NCI-H345 treated with DMSO at 0.1 percent for 48 hours (cell line): ENCODE results near the gene RPIA.
"Not testable (repeated sequence)": the region's sequence is repeated elsewhere in the genome, so short reads cannot be mapped to it uniquely, and the experiment has no call there.

Experiments
- DNase-seq: peaks from one replicate; lab custom pipeline; 2025; ENCODE audit not compliant: unreplicated experiment; lab: John Stamatoyannopoulos, UW

Gene RPIA

DNA sequence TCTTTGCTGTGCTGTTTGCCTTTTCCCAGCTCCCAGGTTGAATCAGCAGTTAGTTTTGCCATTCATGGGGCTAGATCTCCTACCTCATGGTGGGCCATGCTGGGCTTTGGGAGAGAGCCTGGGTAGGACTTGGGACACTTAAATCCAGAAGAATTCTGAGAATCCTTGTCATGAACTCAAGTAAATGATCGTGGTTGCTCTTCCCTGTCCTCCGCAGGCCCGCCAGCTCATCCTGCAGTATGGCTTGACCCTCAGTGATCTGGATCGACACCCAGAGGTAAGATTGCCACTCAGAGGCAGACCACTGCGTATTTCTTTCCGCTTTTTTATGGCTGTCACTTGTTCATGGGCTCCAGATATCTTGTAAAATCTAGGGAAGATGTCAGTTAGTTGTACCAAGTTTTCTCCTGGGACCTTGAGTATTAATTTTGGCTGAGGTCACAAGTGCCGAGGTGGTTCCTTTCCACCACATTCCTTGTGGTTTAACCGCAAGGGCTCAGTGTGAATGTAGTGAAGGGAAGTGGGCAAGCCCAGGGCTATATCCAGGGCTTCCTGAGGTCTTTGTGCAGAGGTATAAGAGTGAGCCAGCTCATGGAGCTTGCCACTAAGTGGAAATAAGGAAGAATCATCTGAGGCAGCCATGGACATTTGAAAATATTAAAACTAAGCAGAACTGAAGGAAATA, 37.7 kb downstream of the RPIA start:
- no peak for DNase-seq

DNA sequence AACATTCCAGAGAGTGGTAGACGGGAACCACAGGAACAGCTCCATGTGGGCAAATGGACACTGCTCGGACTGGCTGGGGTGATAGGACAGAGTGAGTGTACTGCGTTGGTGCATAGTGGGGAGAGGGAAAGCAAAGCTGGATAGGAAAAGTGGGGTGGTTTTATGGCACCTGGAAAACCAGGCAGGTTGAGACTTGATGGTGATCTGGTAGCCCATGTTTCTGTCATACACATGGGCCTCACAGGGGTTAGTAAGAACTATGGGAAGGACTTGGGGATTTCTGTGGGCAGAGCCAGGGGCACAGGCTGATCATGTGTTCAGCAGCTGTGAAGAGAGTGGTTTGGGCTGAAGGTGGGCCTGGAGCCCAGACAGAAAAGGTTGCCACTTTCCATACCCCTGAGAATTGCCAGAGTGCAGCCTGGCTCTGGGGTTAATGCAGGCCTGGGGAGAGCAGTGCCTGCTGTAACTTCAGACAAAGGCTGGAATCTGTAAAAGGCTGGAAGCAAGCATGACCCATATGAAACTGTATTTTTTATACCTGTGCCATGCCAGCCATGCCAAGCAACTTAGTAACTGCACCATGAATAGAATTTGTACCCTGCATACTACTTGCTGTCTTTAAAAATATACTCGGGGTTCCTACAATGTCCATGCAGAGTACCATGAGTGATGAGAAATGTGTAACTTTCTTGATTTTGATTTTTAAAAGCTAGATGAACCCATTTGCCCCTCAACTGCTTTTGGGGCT, 41.9 kb downstream of the RPIA start:
- DNase-seq: no peak

DNA sequence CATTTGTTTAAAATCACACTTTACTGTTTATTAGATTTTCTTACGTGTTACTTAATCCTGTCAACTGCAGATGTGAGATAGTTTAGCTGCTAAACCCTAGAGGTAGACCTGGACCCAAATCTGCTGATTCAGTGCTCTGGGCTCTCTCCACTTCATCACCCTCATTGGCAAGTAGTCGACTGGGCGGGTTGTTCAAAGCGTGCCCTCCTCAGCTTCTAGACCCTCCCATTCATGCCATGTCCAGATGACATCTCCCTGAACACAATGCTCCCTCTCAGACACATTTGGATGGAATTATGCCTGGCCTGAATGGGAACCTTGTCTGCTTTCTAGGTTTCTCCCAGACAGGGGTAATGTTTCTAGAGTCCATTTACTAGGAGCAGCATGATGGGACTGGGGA, 43.7 kb downstream of the RPIA start:
- DNase-seq: no peak

DNA sequence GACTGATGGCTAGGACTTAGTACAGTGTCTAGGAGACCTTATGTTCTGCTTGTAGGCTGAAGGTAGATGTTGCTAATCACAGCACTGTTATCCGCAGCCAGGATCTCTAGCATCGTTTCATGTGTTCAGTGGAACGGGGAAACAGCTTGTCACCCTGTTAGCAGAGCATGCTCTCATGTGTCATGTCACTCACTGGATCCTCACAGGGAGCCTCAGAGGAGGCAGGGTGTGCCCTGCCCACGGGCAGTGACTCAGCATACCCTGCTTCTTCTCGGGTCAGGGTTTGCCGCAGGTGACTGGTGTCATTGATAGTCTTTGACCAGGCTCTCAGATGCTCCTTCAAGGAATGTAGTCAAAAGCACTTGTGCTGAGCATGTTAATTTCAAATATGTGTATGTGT, 44.4 kb downstream of the RPIA start:
- no peak for DNase-seq

DNA sequence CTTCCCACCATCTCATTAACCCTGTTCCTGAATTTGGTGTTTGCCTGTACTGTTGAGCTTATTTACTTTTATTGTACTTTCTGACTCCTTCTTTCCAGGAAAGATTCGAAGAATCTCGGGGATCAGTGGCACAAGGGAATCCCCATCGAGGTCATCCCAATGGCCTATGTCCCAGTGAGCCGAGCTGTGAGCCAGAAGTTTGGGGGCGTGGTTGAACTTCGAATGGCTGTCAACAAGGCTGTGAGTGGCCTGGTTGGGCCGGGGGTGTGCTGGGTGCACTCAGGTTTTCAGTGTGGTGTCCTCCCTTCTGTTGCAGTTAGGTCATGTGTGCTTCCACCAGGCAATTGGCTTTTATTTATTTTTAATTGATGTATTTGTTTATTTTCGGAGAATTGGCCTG, 45.0 kb downstream of the RPIA start:
- DNase-seq: no peak

DNA sequence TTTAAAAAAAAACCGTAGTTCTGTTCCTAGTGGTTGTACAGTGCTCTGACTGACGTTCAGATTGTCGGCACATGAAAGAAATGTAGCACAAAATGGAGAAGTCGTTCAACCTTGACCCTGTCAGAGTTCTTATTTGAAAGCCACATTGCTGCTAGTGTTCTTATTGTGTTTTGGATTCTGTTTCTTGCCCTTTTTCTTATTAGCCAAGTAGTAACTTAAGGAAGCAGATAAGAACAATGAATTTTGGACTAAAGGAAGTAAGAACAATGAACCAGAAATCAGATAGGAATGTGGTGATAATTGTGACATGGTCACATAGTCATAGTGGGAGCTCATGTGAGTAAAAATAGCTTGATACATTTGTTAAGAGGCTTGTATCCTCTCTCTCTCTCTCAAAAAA, 45.9 kb downstream of the RPIA start:
- DNase-seq: no peak

DNA sequence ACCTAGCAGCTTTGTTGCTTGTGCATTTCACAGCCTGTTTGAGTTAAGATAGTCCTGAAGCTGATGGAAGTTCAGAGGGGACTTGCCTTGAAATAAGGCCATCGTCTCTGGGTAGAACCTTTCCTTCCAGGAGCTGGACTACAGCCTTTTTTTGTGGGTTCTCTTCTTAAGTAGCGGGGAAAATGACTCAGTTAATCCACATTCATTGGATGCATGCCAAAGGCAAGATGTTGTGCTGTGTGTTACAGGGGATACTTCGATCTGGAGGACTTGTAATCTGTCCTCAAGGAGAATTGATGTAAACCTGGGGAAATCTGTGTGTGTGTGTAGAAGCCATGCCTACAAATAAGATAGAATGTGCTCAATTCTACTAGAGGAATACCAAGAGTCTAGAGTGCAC, 46.8 kb downstream of the RPIA start:
- no peak for DNase-seq

DNA sequence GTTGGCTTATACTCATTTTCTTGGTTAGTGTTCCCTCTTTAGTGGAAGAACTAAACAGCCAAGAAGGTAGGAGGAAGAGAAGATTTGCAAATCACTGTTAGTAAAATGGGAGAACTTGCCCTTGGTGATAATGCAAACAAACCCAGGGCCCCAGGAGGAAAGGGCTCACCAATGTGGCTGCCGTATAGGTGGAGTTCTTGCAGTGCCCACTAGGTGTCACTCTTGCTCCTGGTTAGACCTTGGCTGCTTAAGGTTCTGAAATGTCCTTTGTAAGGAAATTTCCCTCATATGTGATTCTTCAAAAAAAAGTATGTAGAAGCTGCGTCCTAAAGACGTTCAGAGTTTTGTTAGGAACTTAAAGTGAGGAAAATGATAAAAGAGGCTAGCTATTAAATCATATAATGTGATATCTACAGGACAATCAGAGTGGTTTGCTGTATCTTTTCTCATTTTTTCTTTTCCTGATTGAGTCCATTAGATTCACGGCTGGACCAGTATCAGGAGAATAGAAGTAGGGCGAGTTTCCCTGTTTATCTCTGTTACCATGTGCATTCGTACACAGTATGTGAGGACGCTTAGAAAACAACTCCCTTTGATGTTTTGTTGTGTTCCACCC, 48.6 kb downstream of the RPIA start:
- DNase-seq: peak; percentile 25

DNA sequence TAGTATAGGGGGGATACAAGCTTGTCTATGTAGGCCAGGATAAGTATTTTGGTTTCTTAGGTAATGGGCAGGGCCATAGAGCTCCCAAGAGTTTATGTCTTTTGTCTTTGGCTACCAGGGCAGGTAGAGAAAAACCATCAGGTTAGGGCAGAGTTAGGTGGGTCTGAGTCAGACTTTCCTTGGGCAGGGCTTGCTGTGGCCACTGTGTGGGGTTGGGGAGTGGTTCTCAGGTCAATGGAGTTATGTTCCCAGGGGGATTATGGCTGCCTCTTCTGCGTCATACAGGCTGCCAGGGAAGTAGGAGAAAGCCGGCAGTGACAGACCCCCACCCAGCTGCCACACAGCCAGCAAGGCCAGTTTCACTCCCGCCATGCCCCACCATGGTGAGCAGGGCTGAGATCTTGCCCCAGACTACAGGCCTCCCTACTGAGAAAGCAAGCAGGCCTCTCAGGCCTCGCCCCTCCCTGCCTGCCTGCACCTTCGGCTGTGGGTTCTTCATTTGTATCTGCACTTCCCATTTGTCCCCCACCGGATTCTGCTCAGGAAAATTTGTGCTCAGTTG, 55.5 kb downstream of the RPIA start:
- DNase-seq: no peak

DNA sequence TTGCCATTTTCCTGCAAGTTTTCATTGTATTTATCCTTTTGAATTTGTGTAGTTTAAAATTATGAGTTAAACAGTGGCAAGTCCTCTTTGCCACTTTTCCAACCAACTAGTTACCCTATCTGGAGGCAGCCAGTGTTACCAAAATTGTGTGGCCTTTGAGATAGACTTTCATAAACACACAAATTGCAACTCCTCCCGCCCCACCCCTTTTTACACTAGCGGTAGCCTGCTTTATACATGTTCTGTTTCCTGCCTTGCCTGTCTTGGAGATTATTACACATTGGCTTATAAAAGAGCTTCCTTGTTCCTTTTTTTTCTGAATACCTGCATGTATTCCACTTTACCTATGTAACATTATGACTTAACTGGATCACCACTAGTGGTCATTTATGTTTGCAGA, 56.5 kb downstream of the RPIA start:
- DNase-seq: no peak

DNA sequence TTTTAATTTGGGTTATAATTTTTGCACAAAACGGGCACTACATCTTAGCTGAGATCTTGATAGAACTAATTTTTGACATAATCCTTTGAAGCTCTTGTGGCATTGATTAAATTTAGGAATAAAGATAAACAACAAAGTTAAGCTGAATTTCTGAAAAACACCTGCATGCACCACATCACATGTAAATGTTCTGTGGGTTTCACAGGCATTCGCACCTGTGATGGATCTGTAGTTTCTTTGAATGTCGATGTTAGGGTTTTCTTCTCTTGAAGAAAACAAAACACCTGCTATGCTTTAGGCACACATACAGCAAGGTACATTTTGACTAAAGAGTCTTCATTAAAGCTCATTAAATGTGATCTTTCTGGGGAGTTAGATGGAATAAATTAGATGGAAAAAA, 60.3 kb downstream of the RPIA start:
- no peak for DNase-seq

DNA sequence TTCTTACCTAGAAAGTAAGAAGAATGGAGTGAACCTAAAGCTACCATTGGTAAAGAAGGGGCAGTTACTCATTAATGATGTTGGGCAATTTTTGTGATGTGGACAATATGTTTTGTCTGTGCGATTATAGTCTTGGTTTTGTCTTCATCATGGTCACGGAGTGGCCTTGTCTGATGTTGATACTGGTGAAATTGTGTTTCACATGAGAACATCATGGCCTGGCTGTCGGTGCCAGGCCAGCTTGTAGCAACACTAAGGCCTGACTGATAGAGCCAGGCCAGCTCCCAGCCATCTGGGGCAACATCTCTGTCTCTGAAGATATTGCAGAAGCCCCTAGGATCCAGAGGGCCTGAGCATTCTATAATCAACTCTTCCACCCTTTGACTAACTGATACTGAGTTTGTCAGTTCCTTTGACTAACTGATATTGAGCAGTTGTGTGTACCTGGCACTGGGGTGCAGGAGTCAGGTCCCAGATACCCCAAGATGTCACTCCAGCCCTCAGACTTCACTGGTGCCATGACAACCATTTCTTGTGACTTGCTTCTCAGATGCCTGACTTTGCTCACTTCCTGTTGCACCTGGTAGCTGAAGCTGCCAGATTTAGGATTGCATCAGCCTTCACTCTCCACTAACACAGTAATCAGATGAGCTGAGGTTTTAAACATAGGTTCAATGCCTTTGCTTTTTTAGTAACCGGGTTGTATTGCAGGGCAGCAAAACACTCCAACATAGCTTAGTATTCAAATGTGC, 62.5 kb downstream of the RPIA start:
- no peak for DNase-seq

DNA sequence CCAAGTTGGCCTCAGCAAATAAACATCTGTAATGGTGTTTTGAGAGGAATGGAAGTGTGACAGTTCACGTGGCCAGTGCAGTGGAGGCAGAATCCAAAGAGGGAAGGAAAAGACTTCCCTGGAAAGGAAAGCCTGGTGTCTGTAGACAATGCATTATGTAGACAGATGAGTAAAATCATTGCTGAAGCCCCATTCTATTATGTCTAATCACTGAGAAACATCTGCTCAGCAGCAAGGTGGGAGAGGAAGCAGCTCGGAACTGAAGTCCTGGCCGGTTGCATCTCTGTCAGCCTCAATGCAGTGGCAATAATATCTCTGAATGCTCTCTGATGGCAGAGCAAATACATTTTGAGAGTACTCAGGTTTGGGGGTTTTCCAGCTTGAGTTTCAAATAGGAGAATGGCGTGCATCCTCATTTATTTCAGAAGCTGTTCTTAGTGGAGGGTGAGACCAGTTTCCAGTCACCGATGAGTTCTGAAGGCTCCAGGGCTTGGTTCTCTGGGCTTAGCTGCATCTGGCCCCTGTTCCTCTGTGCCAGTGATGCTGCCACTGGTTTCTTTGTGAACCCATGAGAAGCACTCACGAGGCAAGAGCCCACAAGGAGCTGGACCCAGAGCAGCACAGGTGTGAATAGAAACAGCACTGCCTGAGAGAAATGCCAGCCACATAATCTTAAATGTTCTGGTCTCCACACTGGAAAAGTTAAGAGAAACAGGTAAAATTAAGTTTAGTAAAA, 63.3 kb downstream of the RPIA start:
- peak; percentile 56 for DNase-seq

DNA sequence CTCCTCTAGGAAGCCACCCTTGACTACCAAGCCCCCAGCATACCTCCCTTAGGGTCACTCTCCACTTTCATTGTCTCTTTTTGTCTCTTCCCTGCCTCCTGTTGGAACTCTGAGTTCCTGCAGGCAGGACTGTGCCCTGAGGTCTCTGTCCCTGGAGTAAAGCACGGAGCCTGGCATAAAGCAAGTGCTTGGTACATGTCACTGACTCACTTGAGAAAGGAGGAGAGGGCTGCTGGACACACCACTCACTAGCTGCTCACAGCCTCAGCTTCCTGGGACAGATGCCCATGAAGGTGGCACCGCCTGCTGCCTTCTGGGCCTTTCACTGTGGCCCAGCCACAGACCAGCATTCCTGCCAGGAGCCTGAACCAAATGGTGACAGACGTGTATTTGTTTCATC, 64.4 kb downstream of the RPIA start:
- no peak for DNase-seq

DNA sequence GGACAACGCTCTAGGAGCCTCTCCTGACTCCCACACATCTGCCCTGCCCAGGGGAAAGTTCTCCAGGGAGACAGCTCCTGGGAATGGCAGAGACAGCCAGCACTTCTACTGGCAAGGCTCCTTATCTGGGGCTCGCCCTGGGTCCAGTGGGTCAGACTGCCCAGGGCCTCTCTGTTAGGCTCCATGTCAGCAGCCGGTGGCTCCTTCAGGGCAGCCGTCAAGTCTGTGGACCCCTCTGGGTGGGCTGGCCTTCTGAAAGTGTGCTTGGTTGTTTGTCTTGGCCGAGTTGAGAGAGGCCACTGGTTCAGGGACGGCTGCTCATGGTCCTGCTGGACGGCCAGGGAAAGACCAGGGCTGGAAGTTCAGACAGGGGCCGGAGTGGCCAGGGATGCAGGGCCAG, 65.6 kb downstream of the RPIA start:
- DNase-seq: no peak

DNA sequence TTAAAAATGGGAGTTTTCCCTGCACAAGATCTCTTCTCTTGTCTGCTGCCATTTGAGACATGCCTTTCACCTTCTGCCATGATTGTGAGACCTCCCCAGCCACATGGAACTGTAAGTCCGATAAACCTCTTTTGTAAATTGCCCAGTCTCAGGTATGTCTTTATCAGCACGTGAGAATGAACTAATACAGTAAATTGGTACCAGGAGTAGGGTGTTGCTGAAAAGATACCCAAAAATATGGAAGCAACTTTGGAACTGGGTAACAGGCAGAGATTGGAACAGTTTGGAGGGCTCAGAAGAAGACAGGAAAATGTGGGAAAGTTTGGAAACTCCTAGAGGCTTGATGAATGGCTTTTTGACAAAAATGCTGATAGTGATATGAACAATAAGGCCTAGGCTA, 67.2 kb downstream of the RPIA start:
- not testable (repeated sequence) for DNase-seq

DNA sequence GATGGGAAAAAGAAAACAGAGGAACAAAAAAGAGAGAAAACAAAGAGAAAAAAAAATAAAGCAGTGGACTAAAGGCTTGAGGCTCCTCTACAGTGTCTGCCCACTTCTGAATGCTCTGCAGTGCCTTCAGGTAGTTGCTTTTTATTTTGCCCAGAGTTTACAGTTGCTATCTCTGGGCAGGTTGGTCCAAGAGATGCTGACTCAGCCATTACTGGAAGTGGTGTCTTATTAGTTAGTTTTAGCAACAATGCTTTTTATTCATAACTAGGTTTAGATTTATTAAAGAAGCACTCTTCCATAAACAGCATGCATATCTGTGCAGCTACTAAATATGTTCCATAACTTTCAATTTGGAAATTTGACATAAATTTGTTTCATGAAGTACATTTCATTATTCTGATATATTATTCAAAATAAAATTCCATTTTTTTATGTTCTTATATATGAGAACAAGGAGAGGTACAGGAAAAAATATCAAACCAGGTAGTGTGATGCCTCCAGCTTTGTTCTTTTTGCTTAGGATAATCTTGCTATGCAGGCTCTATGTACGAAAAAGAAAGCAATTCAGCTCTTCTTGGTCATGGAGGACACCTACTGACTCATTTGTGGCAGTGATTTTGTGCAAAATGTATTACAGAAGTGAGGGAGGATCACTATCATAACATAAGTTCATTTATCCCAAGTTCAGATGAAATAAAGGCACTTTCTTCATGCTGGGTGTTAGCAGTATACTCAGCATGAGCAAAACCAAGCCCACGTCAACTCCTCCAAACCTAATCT, 69.5 kb downstream of the RPIA start:
- DNase-seq: no peak

DNA sequence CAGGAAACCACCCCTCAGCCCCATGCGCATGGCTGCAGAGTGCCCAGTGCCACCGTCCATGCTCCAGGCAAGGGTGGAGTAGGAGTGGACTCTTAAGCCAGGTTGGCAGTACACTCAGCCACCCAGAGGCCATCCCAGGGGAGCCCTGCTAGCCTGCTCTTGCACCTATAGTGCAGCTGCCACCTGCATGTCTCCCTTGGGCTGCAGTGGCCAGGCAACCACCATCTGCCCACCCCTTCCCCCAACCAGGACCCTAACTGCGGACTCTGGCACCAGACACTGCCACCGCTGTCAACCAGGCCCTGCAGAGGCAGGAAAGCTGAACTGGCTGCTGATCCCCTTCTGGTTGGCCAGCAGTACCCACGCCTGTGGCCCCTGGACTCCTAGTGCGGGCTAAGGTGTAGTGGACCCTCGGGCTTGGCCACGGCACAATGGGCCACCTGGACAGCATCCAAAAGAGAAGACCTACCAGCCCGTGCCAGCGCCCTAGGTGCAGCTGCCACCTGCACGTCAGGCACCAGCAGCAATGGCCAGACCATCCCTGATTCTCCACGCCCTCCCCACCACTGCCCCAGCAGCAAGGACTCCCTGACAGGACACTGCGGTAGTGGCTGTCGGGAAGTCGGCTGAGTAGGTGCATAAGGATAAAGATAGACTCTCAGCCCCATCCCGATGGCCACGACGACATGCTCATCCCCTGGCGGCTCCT, 72.8 kb downstream of the RPIA start:
- no peak for DNase-seq

DNA sequence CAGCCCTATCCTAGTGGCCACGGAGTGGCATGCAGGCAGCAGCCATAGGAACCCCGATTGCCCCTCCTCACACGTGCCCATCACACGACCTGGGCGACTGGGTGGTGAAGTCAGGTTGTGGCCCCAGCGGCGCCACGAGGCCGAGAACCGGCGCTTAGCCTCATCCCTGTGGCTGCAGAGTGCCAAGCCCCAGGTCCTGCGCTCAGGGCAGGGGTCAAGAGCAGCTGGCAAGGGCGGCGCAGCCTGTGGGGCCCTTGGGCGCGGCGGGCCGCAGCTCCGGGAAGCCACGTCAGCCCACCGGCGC, 73.3 kb downstream of the RPIA start:
- DNase-seq: no peak
